Smooth muscle cell (in vitro differentiated cells): ENCODE measurements around the gene SAMD7. TPM values are rescaled to one million over a fixed set of nuclear protein-coding genes. Genes with fewer than 3 reads are reported as not detected.

Experiments
- DNase-seq: peaks from one replicate; lab custom pipeline; 2025; ENCODE audit not compliant: unreplicated experiment; lab: John Stamatoyannopoulos, UW
- H2AFZ ChIP-seq: fragments of 200-600 bp; sonication (generic); 2 replicates; pipeline ENCODE4 v1.6.0; 2016; ENCODE audit warnings: antibody characterized with exemption, low read depth, mild to moderate bottlenecking
- H3F3A ChIP-seq: fragments of 200-600 bp; sonication (generic); 2 replicates; pipeline ENCODE4 v1.6.0; 2017; ENCODE audit warnings: antibody characterized with exemption, low read depth
- H3K27ac ChIP-seq: fragments of 200-600 bp; sonication (generic); 2 replicates; pipeline ENCODE4 v1.5.1; 2016; ENCODE audit warnings: low read depth, mild to moderate bottlenecking
- H3K27me3 ChIP-seq: fragments of 200-600 bp; sonication (generic); 2 replicates; pipeline ENCODE4 v1.6.1; 2016; ENCODE audit warnings: low read depth, mild to moderate bottlenecking
- H3K36me3 ChIP-seq: fragments of 200-600 bp; sonication (generic); 2 replicates; pipeline ENCODE4 v1.5.1; 2016; ENCODE audit warnings: low read depth
- H3K4me1 ChIP-seq: fragments of 200-600 bp; sonication (generic); 2 replicates; pipeline ENCODE4 v1.5.1; 2016; ENCODE audit warnings: low read depth
- H3K4me2 ChIP-seq: fragments of 200-600 bp; sonication (generic); 2 replicates; pipeline ENCODE4 v1.6.0; 2016; ENCODE audit warnings: mild to moderate bottlenecking
- H3K4me3 ChIP-seq: fragments of 200-600 bp; sonication (generic); 2 replicates; pipeline ENCODE4 v1.5.1; 2016; ENCODE audit warnings: mild to moderate bottlenecking
- H3K79me2 ChIP-seq: fragments of 200-600 bp; sonication (generic); 2 replicates; pipeline ENCODE4 v1.6.0; 2016; ENCODE audit warnings: low read depth, mild to moderate bottlenecking
- H3K9ac ChIP-seq: fragments of 200-600 bp; sonication (generic); 2 replicates; pipeline ENCODE4 v1.6.0; 2016; ENCODE audit warnings: low read depth
- H3K9me3 ChIP-seq: fragments of 200-600 bp; sonication (generic); replicated peaks from 2 replicates; pipeline ENCODE4 v1.5.1; 2016; ENCODE audit warnings: low read depth
- H4K20me1 ChIP-seq: fragments of 200-600 bp; sonication (generic); 2 replicates; pipeline ENCODE4 v1.6.0; 2016; ENCODE audit warnings: low read depth
- CTCF ChIP-seq: fragments of 200-600 bp; sonication (generic); IDR thresholded peaks from 2 replicates; pipeline ENCODE4 v1.5.1; 2017; ENCODE audit warnings: borderline replicate concordance, mild to moderate bottlenecking, antibody characterized with exemption; ENCODE audit not compliant: insufficient read depth, poor library complexity, severe bottlenecking
- WGBS: methylation state at CpG from one replicate; pipeline ENCODE4 v1.1.7; 2016; ENCODE audit warnings: low lambda C conversion rate; 5-methylcytosine and 5-hydroxymethylcytosine counted together
- polyA plus RNA-seq: library from polyadenylated mRNA; unstranded; fragments of >200 nt; fragmentation: Nextera tagmentation; extraction: Ambion mirVana; gene quantifications from 2 replicates; pipeline ENCODE4 v1.2.1, GENCODE V29; 2016
- total RNA-seq: library from RNA; depleted of rRNA; stranded (reverse); fragments of >200 nt; gene quantifications from 2 replicates; pipeline ENCODE4 v1.2.3, GENCODE V29; 2014

The SAMD7 gene
- total and polyA plus RNA-seq, 2 experiments from 2014 or later, result not detected

- Histone ChIP-seq H3K36me3 (no peaks in the 10 kb centered on the region), H3K27ac (no peak overlapping the region), H3K9ac (no peak overlapping the region), H3K4me3 (no peak overlapping the region), H3K79me2 (no peaks in the 10 kb centered on the region), H3F3A (no peaks in the 10 kb centered on the region), H3K4me1 (no peaks in the 10 kb centered on the region), H3K27me3 (peaks cover 6% of the 10 kb centered on the region), H2AFZ (no peak overlapping the region), H3K4me2 (no peak overlapping the region), H4K20me1 (no peaks in the 10 kb centered on the region), H3K9me3 (no peaks in the 10 kb centered on the region)
- DNase-seq, result no peak
- 91% methylated on average over 3 of the region's 3 CpGs for WGBS
- no peak for TF ChIP-seq CTCF
Observed at GRCh38 chr3:169929830-169930519, 18.6 kb downstream of the SAMD7 start.

GRCh38 chr3:169930843-169931242, 19.5 kb downstream of the SAMD7 start:
- Histone ChIP-seq H3K4me2 (no peak overlapping the region), H3K9ac (no peak overlapping the region), H4K20me1 (no peaks in the 10 kb centered on the region), H3K36me3 (no peaks in the 10 kb centered on the region), H3K9me3 (no peaks in the 10 kb centered on the region), H3F3A (no peaks in the 10 kb centered on the region), H3K4me3 (no peak overlapping the region), H3K27ac (no peak overlapping the region), H2AFZ (no peak overlapping the region), H3K79me2 (no peaks in the 10 kb centered on the region), H3K4me1 (no peaks in the 10 kb centered on the region), H3K27me3 (peaks cover 15% of the 10 kb centered on the region)
- 96% methylated on average over 3 of the region's 3 CpGs for WGBS
- no peak for TF ChIP-seq CTCF
- DNase-seq, result no peak

DNA sequence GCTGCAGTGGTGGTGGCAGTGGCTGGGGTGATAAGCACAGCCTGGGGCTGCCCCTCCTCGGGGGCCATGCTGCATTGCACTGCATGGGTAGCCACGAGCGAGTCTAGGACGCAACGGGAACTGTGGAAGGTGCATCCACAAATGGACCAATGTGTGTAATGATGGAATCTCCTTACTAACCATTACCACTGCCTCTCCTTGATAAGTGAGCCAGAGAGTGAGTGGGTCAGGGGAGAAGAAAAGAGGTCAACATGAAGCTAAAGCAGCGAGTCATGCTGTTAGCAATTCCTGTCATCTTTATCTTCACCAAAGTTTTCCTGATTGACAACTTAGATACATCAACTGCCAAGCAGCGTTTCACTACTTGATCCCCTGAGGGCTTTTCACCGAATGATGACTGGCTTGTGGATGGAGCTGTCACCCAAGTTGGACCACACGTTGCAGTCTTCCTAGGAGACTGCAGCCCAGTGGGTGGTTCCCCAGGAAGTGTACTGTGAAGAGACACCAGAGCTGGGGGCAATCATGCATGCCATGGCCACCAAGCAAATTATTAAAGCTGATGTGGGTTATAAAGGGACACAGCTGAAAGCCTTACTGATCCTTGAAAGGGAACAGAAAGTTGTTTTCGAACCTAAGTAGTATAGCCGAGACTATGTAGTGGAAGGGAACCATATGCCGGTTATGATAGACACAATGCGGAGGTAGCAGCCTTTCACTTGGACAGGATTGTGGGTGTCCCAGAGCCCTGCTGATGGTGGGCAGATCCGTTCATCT, 20.6 kb downstream of the SAMD7 start:
- no peaks in the 10 kb centered on the region for H3K4me1 ChIP-seq
- H3K36me3 ChIP-seq, result no peaks in the 10 kb centered on the region
- no peaks in the 10 kb centered on the region for H3K79me2 ChIP-seq
- H3F3A ChIP-seq, result no peaks in the 10 kb centered on the region
- H2AFZ ChIP-seq, result no peak overlapping the region
- H3K4me3 ChIP-seq, result no peak overlapping the region
- H3K4me2 ChIP-seq, result no peak overlapping the region
- TF ChIP-seq CTCF, result no peak
- 85% methylated on average over 14 of the region's 14 CpGs for WGBS
- DNase-seq, result no peak
- no peaks in the 10 kb centered on the region for H4K20me1 ChIP-seq
- H3K9me3 ChIP-seq, result no peaks in the 10 kb centered on the region
- H3K27ac ChIP-seq, result no peak overlapping the region
- H3K27me3 ChIP-seq, result peaks cover 18% of the 10 kb centered on the region
- H3K9ac ChIP-seq, result no peak overlapping the region
